Hindlimb muscle (tissue), 1 donor: ENCODE results near the gene RAB3GAP2. TPM values are rescaled to one million over a fixed set of nuclear protein-coding genes. Genes with fewer than 3 reads are reported as not detected.
"Not testable (repeated sequence)": the region's sequence is repeated elsewhere in the genome, so short reads cannot be mapped to it uniquely, and the experiment has no call there.

Source experiments
- DNase-seq: peaks from one replicate; pipeline ENCODE4 v3.0.0-alpha.2; 2013
- polyA plus RNA-seq: library from polyadenylated mRNA; unstranded; fragments of 120-200 nt; gene quantifications from one replicate; pipeline ENCODE4 v1.2.1, GENCODE V29; 2013; ENCODE audit not compliant: insufficient read length

The RAB3GAP2 gene, protein sequence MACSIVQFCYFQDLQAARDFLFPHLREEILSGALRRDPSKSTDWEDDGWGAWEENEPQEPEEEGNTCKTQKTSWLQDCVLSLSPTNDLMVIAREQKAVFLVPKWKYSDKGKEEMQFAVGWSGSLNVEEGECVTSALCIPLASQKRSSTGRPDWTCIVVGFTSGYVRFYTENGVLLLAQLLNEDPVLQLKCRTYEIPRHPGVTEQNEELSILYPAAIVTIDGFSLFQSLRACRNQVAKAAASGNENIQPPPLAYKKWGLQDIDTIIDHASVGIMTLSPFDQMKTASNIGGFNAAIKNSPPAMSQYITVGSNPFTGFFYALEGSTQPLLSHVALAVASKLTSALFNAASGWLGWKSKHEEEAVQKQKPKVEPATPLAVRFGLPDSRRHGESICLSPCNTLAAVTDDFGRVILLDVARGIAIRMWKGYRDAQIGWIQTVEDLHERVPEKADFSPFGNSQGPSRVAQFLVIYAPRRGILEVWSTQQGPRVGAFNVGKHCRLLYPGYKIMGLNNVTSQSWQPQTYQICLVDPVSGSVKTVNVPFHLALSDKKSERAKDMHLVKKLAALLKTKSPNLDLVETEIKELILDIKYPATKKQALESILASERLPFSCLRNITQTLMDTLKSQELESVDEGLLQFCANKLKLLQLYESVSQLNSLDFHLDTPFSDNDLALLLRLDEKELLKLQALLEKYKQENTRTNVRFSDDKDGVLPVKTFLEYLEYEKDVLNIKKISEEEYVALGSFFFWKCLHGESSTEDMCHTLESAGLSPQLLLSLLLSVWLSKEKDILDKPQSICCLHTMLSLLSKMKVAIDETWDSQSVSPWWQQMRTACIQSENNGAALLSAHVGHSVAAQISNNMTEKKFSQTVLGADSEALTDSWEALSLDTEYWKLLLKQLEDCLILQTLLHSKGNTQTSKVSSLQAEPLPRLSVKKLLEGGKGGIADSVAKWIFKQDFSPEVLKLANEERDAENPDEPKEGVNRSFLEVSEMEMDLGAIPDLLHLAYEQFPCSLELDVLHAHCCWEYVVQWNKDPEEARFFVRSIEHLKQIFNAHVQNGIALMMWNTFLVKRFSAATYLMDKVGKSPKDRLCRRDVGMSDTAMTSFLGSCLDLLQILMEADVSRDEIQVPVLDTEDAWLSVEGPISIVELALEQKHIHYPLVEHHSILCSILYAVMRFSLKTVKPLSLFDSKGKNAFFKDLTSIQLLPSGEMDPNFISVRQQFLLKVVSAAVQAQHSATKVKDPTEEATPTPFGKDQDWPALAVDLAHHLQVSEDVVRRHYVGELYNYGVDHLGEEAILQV (N-terminal part only)
- 20.9 TPM for polyA plus RNA-seq

DNA sequence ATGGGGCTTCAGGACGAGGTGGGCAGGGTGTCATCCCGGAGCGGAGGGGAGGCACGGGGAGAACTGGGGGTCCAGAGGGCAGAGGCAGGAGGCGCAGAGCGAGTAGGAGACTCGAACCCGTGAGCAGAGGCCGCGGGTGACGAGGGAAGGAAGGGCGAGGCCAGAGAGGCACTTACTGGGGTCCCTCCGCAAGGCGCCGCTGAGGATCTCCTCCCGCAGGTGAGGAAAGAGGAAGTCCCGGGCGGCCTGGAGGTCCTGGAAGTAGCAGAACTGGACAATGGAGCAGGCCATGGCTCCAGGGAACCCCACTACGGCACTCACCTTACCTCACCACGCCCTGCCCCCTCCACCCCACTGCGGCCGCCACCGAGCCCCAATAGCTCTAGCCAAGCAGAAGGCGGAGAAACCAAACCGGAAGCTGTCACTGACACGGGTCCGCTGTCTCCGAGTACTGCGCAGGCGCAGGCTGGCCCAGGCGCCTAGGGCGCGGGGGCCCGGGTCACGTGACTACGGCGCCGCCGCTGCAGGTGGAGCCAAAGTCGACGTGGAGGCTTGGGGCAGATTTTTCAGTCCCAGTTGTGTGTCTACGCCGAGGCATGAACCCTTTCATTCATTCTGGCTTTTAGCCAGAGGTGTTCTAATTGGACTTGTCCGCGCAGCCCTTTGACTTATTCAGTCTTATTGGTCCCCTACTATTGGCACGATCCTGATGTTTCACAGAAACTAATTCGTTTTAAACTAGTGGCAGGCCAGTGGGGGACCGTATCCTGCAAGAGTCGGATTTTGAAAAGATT is at the start of gene RAB3GAP2:
Gene RAB3GAP2 (minus strand): TSS at position 407 of the 794 bp plus-strand sequence. CDS start 116 bp downstream, at position 291.
- DNase-seq = peak; percentile 97

DNA sequence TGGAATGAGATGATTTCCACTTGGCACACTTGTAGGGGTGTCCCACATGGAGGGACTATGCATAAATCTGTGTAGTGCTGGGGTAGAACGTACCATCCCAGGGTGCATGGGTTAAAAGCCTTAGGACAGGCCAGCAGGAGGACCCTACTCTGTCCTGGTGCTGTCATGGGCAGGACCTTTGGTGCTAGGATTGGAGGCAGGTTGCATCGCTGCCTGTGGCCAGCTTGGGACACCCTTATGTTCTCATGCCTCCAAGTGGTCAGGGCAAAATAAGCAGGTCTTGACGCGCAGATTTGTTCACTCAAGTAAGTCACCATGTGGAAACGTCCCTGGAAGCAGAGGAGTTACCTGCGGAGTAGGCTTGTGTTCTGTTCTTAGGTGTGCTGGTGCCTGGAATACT is 49.5 kb upstream of the RAB3GAP2 start:
- no peak for DNase-seq

DNA sequence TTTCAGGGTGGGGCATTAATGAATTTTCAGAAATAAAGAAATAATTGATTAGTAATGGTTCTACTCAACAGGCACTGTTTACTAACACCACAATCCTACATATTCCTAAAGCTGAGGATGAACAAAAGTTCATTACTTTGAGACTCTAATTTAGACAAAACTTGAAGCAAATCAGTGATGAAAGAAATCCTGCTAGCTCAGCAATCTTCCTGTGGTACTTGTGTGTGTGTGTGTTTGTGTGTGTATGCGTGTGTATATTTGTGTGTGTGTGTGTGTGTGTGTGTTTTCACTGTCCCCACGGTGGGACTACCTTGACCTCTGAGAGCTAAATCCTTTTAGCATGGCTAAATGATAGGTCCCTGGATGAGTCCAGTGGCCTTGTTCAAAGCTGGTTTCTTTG is 48.5 kb upstream of the RAB3GAP2 start:
- no peak for DNase-seq

DNA sequence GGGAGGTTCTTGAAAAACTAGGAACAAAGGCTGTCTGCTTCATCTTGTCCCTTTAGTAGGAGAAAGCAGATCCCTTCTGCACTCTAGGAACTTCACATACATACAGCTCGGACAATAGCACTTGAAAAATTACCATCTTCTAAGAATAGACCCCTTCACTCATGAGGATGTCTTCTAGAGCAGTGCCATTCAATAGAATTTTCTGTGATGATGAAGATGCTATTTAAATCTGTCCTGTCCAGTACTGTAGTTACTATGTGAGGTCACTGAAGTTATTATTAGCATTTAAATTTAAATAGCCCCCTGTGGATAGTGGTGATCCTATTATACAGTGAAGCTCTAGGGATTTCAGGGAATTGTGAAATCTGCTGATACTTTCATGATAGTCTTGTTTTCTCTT is 46.4 kb upstream of the RAB3GAP2 start:
- no peak for DNase-seq

DNA sequence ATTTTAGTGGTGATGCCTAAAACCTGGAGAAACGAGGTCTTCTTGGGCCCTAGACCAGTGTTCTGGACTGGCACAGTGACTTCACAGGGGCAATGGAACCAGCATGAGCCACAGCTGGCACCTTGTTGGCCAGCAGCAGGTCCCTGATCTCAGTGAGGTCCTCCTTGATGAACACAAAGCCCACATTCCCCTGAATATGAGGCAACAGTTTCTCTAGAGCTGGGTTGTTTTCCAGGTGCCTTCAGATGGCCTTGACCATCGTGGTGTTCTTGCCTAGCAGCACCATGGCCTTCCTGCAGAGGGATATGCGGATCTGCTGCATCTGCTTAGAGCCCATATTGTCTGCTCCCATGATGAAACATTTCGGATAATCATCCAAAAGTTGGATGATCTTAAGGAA is 44.9 kb upstream of the RAB3GAP2 start:
- no peak for DNase-seq

DNA sequence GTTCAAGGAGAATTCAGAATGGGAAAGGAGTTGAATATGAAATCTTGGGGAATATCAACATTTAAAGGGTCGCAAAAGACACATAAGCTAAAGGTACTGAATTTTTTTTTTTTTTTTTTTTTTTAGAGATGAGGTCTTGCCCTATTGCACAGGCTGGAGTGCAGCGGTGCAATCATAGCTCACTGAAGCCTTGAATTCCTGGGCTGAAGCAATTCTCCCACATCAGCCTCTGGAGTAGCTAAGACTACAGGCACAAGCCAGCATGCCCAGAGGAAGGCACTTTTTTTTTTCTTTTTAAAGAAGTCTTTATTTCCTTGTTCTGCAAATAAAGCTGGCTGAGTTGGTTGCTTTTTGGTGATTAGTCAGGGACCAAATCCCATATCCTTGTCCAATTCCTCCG is 44.1 kb upstream of the RAB3GAP2 start:
- DNase-seq = no peak

DNA sequence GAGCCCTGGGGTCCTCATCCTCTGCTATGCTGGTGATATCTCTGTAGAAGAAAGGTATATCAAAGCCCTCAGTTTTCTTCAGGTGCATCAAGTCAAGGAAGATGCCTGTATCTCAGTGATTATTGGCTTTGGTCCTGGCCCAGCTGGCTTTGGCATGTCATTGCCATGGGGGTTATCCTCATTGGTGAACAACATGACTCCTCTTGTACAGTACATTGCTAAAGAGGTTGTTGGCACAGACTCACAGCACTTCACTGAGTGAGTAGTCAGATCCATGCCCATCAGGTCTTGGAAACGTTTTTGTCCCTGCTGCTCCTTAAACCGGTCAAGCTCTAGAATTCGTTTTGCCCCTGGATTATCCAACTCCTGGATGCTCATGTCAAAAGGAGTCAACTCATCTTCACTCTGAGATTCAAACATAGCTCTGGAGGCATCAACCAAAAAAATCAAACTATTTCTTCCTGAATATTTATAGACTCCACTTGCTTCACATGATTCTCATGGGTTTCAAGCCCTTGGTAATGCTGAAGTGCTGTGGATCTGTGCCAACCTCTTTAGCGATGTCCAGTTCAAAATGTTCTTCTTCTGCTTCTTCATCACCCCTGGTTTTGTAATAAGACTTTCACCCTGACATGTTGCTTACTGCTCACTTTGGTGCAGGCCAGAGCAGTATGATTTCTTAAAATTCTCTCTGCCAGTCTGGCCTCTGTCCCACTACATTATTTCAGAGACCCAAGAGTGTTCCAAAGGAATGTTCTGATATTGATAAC is 43.0 kb upstream of the RAB3GAP2 start:
- DNase-seq = no peak

DNA sequence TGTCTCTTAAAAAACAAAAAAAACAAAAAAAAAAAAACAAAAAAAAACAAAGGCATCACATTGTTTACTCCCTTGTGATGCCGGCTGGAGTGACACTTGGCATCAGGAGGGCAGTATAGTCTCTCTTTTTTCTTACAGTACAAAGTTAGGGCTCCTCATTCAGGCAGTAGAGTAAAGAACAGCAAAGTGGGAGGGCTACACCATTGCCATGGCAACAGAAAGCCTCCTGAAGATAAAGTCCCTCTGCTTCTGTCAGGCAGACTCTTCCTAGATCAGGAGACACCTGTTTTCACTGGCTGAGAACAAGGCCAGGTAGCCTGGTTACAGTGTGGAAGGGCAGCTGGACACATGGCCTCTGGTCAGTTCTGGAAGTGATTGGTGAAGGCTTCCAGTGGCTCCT is 41.3 kb upstream of the RAB3GAP2 start:
- DNase-seq = no peak

DNA sequence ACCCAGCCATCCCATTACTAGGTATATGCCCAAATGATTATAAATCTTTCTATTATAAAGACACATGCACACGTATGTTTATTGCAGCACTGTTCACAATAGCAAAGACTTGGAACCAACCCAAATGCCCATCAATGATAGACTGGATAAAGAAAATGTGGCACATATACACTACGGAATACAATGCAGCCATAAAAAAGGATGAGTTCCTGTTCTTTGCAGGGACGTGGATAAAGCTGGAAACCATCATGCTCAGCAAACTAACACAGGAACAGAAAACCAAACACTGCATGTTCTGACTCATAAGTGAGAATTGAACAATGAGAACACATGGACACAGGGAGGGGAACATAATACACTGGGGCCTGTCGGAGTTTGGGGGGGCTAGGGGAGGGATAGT is 37.9 kb upstream of the RAB3GAP2 start:
- not testable (repeated sequence) for DNase-seq

DNA sequence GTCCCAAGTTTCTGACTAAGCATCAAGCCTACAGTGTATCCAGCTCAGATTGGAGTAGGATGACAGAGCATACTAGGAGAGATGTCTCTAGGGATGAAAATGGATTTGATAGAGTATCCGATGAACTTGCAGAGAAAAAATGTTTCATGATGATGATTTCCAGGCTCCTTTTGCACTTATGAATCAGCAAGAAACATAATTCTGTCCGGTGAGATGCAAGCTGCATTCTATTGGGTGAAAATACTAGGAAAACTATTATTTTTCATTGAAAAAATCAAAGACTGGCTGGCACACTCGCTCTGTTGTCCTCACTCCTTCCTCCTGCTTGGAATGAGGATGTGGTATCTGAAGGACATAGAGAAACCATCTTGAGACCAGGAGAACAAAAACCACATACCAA is 35.4 kb upstream of the RAB3GAP2 start:
- no peak for DNase-seq

DNA sequence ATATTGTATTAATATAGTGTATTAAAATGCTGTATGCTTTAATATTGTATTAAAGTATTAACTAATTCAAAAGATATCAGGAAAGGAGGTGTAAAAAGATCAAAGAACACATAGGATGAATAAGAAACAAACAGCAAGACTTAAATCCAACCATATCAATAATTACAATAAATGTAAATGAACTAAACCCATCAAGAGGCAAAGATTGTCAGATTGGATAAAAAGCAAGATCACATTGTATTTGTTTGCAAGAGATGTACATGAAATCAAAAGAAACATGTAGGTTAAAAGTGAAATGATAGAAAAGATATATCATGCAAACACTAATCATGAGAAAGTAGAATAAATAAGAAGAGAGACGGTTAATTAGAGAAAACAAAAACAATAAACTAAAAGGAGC is 34.1 kb upstream of the RAB3GAP2 start:
- no peak for DNase-seq

DNA sequence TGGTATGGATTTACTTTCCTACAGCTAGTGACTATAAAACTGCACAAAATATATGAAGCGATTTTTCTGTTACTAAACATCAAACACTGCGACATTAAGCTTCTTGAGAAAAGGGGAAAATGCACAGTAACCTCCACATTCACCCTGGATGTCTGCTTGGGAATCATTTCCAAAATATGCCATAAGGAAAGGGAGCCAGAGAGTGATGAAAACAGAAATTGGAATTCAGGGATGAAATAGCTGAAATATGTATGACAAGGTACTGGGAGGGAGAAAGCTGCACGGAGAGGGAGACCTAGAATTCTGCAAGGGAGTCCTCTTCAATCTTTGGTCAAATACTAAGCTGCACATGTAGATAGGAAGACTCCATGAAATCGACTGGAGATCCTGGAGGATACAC is 31.6 kb upstream of the RAB3GAP2 start:
- no peak for DNase-seq

DNA sequence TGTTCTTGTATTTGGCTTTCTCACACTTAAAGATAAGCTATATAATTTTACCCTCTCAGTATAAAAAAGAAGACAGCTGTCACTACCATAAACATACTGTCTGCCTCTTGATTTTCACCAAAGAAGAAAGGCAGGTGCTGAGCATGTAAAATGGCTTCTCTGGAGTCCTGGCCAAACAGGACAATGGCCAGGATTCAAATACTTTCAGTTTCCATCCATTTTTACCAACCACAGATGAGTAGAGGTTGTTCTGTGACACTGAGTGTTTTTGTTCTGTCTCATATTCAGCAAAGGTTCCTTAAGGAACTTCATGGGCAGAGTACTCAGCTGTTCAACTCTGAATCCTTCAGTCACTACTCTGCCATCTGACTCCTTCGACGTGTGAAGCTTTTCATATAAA is 29.4 kb upstream of the RAB3GAP2 start:
- DNase-seq = no peak

DNA sequence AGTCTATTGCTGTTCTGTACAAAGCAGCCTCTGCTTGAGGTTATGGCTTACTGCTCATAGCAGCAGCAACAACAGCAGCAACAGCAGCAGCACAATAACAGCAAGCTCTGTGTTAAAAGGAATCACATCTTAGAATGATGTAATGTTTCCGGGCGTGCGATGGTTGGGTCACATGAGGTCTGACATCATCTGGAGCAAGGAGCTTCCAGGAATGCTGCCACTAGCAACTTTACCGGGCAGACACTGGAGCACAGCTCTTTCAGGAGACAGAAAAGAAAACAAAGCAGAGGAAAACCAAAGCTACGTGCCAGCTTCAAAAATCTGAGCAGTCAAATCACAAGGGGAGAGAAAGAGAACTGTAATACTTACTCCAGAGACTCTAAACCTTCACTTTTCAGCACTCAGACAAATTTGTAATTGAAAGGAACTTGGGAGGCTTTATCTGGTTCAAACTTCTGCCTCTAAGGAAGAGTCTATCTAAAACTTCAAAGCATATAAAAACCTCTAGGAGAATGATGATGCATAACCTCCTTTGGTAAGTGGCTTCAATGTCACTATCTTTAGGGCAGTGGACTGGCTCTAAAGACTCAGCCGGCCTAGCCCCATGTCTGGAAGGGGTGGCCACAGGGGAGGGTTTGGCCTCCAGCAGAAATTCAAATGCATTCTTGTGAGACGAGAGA is 28.3 kb upstream of the RAB3GAP2 start:
- peak; percentile 83 for DNase-seq

DNA sequence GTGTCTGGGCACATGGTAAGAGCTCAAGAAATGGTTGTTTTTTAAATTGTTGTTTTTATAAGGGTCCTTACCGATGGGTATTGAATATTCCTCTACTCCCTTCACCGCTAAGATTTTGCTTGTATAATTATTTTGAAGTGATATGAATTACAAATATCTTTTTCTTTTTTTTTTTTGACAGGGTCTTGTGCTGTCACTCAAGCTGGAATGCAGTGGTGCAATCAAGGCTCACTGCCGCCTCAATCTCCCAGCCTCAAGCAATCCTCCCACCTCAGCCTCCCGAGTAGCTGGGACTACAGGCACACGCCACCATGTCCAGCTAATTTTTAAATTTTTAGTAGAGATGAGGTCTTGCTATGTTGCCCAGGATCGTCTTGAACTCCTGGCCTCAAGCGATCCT is 27.1 kb upstream of the RAB3GAP2 start:
- DNase-seq = no peak

DNA sequence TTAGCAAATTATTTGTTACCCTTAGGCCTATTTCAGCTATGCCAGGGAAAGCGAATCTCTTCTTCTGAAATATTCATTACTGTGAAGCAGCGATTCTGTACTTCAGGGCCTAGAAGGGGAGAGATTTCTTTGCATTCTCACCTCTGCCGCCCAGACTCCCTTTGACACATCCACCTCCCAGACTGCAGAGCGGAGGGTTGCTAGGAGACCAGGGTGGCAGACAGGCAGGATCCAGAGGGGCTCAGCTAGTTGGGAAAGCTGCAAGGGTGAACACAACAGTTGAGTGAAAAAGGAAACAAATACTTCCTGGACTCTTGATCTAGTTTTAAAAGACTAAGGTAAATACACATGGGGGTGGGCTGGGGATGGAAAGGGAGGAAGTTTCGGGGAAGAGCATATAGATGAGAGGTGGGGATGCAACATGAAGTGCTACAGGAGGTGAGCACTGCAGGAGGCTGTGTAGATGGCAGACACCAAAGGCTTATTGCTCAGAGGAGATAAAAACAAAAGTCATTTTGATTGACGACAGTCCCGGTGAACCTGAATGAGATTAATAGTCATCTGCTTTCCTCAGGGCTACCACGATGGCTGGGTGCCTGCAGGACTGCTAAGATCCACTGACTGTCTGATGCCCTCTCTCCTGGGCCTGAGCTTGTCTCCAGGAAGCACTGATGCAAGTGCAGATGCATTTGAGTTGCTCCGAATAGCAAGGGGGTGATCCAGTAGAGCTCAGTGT is 26.4 kb upstream of the RAB3GAP2 start:
- no peak for DNase-seq

DNA sequence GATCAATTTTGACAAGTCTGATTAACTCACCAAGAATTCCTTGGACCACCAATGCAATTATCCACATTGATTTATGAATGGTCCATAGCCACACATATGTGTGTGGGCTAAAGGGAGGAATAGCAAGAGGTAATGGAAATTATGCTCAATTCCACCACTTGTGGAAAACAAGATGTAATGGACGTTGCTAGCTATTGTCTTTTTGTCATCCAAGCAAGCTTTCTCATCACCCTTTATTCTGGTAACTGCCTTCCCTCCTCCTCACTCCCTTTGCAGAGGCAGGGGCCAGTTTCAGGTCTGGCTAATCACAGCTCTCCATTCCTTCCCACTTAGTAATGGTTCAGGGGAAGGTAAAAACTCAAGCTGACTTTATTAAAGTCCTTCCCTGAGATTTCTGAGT is 24.7 kb upstream of the RAB3GAP2 start:
- no peak for DNase-seq

DNA sequence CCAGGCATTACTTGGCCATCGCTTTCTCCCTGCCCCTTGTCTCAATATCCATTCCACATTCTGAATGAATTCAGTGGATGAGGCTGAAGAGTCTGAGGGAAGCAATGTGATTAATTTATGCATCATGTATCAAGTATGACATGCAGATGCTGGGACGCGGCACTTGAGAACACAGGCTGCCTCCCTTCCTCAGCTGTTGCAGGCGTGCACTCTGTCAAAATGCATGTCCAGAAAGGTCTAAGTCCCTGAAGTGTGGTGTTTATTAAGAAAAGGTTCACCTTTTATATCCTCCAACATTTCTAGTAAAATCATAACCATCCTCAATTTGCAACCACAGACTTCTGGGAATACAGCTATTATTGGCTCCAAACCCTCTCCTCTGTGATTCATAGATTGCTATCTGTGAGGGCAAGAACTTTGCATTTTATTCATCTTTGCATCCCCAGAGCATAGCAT is 22.6 kb upstream of the RAB3GAP2 start:
- no peak for DNase-seq

DNA sequence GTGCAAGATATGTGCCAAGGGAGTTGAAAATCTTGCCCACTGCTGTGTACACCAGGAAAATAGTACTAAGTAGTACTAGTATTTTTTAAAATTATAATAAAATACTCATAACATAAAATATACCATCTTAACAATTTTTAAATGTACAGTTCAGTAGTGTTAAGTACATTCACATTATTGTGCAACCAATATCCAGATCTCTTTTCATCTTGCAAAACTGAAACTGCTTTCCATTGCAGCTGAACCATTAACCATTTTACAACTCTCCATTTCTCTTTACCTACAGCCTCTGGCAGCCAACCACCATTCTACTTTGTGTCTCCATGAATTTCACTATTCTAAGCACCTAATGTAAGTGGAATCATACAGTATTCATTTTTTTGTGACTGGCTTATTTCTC is 19.3 kb upstream of the RAB3GAP2 start:
- DNase-seq = no peak
